DND-41 (cell line): ENCODE results near the gene PPA2.

ENCODE experiments used
- EZH2 ChIP-seq: IDR thresholded peaks from 3 replicates; pipeline ENCODE4 v1.6.1; 2012; ENCODE audit warnings: borderline replicate concordance, low read depth, mild to moderate bottlenecking, moderate library complexity, low read length, inconsistent platforms; ENCODE audit not compliant: severe bottlenecking
- TF ChIP-seq, protein P1 (sequence below): IDR thresholded peaks from 2 replicates; pipeline ENCODE4 v1.5.1; 2012; ENCODE audit warnings: borderline replicate concordance, low read length, moderate library complexity, mild to moderate bottlenecking; ENCODE audit not compliant: poor library complexity, severe bottlenecking; ENCODE audit errors: extremely low read depth

GRCh38 chr4:105399532-105400161 is 74.2 kb downstream of the PPA2 start:
- TF ChIP-seq, protein P1, sequence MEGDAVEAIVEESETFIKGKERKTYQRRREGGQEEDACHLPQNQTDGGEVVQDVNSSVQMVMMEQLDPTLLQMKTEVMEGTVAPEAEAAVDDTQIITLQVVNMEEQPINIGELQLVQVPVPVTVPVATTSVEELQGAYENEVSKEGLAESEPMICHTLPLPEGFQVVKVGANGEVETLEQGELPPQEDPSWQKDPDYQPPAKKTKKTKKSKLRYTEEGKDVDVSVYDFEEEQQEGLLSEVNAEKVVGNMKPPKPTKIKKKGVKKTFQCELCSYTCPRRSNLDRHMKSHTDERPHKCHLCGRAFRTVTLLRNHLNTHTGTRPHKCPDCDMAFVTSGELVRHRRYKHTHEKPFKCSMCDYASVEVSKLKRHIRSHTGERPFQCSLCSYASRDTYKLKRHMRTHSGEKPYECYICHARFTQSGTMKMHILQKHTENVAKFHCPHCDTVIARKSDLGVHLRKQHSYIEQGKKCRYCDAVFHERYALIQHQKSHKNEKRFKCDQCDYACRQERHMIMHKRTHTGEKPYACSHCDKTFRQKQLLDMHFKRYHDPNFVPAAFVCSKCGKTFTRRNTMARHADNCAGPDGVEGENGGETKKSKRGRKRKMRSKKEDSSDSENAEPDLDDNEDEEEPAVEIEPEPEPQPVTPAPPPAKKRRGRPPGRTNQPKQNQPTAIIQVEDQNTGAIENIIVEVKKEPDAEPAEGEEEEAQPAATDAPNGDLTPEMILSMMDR, result no peak
- TF ChIP-seq EZH2, result no peak
